ENCODE results near the gene CD19. TPM values are rescaled to one million over a fixed set of nuclear protein-coding genes. Genes with fewer than 3 reads are reported as not detected.

CD19 gene
- total and polyA plus RNA-seq, 2 donors (not counting 1 experiment from before 2014, with no cell fraction given) = under 0.01 to 0.05 TPM

DNA sequence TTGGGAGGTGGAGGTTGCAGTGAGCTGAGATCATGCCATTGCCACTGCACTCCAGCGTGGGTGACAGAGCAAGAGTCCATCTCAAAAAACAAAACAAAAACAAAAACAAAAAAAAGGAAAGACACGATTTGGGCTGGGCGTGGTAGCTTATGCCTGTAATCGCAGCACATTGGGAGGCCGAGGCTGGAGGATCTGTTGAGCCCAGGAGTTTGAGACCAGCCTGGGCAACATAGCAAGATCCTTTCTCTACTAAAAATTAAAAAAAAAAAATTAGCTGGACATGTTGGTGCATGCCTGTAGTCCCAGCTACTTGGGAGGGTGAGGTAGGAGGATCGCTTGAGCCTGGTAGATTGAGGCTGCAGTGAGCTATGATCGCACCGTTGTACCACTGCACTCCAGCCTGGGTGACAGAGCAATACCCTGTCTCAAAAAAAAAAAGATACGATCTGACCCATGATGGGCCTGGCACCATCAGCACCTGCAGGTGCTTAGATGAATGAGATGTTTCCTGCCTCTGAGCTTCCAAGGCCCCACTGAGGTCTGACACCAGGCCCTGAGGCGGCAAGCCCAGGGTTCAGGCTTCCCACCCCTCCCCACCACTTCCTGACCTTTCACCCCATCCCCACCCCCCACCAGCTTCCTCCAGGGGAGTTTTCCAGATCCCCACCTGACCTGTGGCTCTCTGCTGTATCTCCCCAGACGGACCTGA, 31.7 kb upstream of the CD19 start:
- TF ChIP-seq, protein P1, sequence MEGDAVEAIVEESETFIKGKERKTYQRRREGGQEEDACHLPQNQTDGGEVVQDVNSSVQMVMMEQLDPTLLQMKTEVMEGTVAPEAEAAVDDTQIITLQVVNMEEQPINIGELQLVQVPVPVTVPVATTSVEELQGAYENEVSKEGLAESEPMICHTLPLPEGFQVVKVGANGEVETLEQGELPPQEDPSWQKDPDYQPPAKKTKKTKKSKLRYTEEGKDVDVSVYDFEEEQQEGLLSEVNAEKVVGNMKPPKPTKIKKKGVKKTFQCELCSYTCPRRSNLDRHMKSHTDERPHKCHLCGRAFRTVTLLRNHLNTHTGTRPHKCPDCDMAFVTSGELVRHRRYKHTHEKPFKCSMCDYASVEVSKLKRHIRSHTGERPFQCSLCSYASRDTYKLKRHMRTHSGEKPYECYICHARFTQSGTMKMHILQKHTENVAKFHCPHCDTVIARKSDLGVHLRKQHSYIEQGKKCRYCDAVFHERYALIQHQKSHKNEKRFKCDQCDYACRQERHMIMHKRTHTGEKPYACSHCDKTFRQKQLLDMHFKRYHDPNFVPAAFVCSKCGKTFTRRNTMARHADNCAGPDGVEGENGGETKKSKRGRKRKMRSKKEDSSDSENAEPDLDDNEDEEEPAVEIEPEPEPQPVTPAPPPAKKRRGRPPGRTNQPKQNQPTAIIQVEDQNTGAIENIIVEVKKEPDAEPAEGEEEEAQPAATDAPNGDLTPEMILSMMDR (conservative IDR thresholded peaks at IDR 0.05 in 1 of 2, IDR thresholded peaks at IDR 0.05 in 1 of 2; ENCODE audit: low read depth in 1 of 2, low read length in 2 of 2) = no peak
- no peak for TF ChIP-seq EZH2 (IDR thresholded peaks at IDR 0.05; ENCODE audit: low read length, missing control alignments)
- no peak overlapping the region for H3K4me3 ChIP-seq (replicated peaks in 1 of 4; ENCODE audit: control extremely low read depth in 1 of 4, insufficient read depth in 1 of 4, low read depth in 3 of 4, low read length in 4 of 4)
- H3K4me2 ChIP-seq (ENCODE audit: extremely low read depth, insufficient read depth, low read length) = no peak overlapping the region
- H3K27ac ChIP-seq (ENCODE audit: insufficient read depth, low read length) = no peak overlapping the region
- DNase-seq (ENCODE audit: low read depth in 2 of 2) = no peak
- H3K36me3 ChIP-seq (ENCODE audit: control insufficient read depth, insufficient read depth, low read length) = no peaks in the 10 kb centered on the region
- H4K20me1 ChIP-seq (ENCODE audit: control insufficient read depth, extremely low read depth, insufficient read depth, low read length) = no peaks in the 10 kb centered on the region
- no peaks in the 10 kb centered on the region for H3K79me2 ChIP-seq (ENCODE audit: control insufficient read depth, insufficient read depth, low read length)
- H3K27me3 ChIP-seq (ENCODE audit: control insufficient read depth, insufficient read depth, low read length) = no peaks in the 10 kb centered on the region
- H2AFZ ChIP-seq (ENCODE audit: low read length) = no peak overlapping the region
- no peak overlapping the region for H3K9ac ChIP-seq (ENCODE audit: insufficient read depth, low read length)
- no peaks in the 10 kb centered on the region for H3K4me1 ChIP-seq (ENCODE audit: control insufficient read depth, extremely low read depth, insufficient read depth, low read length)
- H3K9me3 ChIP-seq (ENCODE audit: control insufficient read depth, insufficient read depth, low read depth, low read length) = no peaks in the 10 kb centered on the region

DNA sequence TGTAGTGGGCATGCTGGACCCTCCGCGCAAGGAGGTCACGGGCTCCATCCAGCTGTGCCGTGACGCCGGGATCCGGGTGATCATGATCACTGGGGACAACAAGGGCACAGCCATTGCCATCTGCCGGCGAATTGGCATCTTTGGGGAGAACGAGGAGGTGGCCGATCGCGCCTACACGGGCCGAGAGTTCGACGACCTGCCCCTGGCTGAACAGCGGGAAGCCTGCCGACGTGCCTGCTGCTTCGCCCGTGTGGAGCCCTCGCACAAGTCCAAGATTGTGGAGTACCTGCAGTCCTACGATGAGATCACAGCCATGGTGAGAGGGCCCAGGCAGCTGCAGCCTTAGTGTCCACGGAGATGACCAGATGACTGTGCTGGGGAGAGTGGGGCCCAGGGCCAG, 31.2 kb upstream of the CD19 start:
- Histone ChIP-seq H3K9me3 (ENCODE audit: control insufficient read depth, insufficient read depth, low read depth, low read length) (no peaks in the 10 kb centered on the region), H3K4me1 (ENCODE audit: control insufficient read depth, extremely low read depth, insufficient read depth, low read length) (no peaks in the 10 kb centered on the region), H3K9ac (ENCODE audit: insufficient read depth, low read length) (no peak overlapping the region), H3K27ac (ENCODE audit: insufficient read depth, low read length) (no peak overlapping the region), H3K4me2 (ENCODE audit: extremely low read depth, insufficient read depth, low read length) (no peak overlapping the region), H3K4me3 (replicated peaks in 1 of 4; ENCODE audit: control extremely low read depth in 1 of 4, insufficient read depth in 1 of 4, low read depth in 3 of 4, low read length in 4 of 4) (no peak overlapping the region), H3K36me3 (ENCODE audit: control insufficient read depth, insufficient read depth, low read length) (peaks cover 2% of the 10 kb centered on the region), H2AFZ (ENCODE audit: low read length) (no peak overlapping the region), H4K20me1 (ENCODE audit: control insufficient read depth, extremely low read depth, insufficient read depth, low read length) (no peaks in the 10 kb centered on the region), H3K27me3 (ENCODE audit: control insufficient read depth, insufficient read depth, low read length) (no peaks in the 10 kb centered on the region), H3K79me2 (ENCODE audit: control insufficient read depth, insufficient read depth, low read length) (no peaks in the 10 kb centered on the region)
- no peak for DNase-seq (ENCODE audit: low read depth in 2 of 2)
- no peak for TF ChIP-seq EZH2 (IDR thresholded peaks at IDR 0.05; ENCODE audit: low read length, missing control alignments)
- TF ChIP-seq, protein P1 (conservative IDR thresholded peaks at IDR 0.05 in 1 of 2, IDR thresholded peaks at IDR 0.05 in 1 of 2; ENCODE audit: low read depth in 1 of 2, low read length in 2 of 2) = no peak

DNA sequence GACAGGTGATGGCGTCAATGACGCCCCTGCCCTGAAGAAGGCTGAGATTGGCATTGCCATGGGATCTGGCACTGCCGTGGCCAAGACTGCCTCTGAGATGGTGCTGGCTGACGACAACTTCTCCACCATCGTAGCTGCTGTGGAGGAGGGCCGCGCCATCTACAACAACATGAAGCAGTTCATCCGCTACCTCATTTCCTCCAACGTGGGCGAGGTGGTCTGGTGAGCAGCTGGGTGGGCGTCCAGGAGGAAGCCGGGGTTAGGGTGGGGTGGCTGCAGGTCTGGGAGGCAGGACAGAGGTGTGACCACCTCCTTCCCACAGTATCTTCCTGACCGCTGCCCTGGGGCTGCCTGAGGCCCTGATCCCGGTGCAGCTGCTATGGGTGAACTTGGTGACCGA, 29.9 kb upstream of the CD19 start:
- no peak overlapping the region for H3K4me2 ChIP-seq (ENCODE audit: extremely low read depth, insufficient read depth, low read length)
- no peaks in the 10 kb centered on the region for H3K9me3 ChIP-seq (ENCODE audit: control insufficient read depth, insufficient read depth, low read depth, low read length)
- DNase-seq (ENCODE audit: low read depth in 2 of 2) = no peak
- H4K20me1 ChIP-seq (ENCODE audit: control insufficient read depth, extremely low read depth, insufficient read depth, low read length) = no peaks in the 10 kb centered on the region
- no peak overlapping the region for H3K27ac ChIP-seq (ENCODE audit: insufficient read depth, low read length)
- TF ChIP-seq, protein P1 (conservative IDR thresholded peaks at IDR 0.05 in 1 of 2, IDR thresholded peaks at IDR 0.05 in 1 of 2; ENCODE audit: low read depth in 1 of 2, low read length in 2 of 2) = no peak
- no peak for TF ChIP-seq EZH2 (IDR thresholded peaks at IDR 0.05; ENCODE audit: low read length, missing control alignments)
- H2AFZ ChIP-seq (ENCODE audit: low read length) = no peak overlapping the region
- H3K27me3 ChIP-seq (ENCODE audit: control insufficient read depth, insufficient read depth, low read length) = no peaks in the 10 kb centered on the region
- H3K9ac ChIP-seq (ENCODE audit: insufficient read depth, low read length) = no peak overlapping the region
- H3K4me1 ChIP-seq (ENCODE audit: control insufficient read depth, extremely low read depth, insufficient read depth, low read length) = no peaks in the 10 kb centered on the region
- peaks cover 4% of the 10 kb centered on the region for H3K36me3 ChIP-seq (ENCODE audit: control insufficient read depth, insufficient read depth, low read length)
- H3K4me3 ChIP-seq (replicated peaks in 1 of 4; ENCODE audit: control extremely low read depth in 1 of 4, insufficient read depth in 1 of 4, low read depth in 3 of 4, low read length in 4 of 4) = no peak overlapping the region
- H3K79me2 ChIP-seq (ENCODE audit: control insufficient read depth, insufficient read depth, low read length) = no peaks in the 10 kb centered on the region
